PC-3 (cell line): ENCODE results near the gene MTHFD1. TPM values are rescaled to one million over a fixed set of nuclear protein-coding genes. Genes with fewer than 3 reads are reported as not detected.

Experiments used
- ATAC-seq: fragments of 200-7000 bp; cut with Tn5 transposase; 2 replicates; pipeline ENCODE4 v1.9.1; 2020; ENCODE audit warnings: mild to moderate bottlenecking, moderate library complexity
- BruUV-seq: library from RNA; stranded (reverse); fragments of 400-500 nt; replicated peaks from 2 replicates; lab custom pipeline; 2021; lab: Mats Ljungman, UMichigan
- CTCF ChIA-PET: fragments of 300-600 bp; sonication (Branson Sonifier 250); formaldehyde crosslinking; loops from one replicate; lab custom pipeline; 2022; ENCODE audit warnings: antibody characterized with exemption; lab: Charles Lee
- POLR2A ChIA-PET: fragments of 300-600 bp; sonication (Branson Sonifier 250); formaldehyde crosslinking; loops from one replicate; lab custom pipeline; 2022; ENCODE audit warnings: antibody characterized with exemption; ENCODE audit not compliant: unreplicated experiment; lab: Charles Lee
- DNase-seq: peaks from one replicate; pipeline ENCODE4 v3.0.0-alpha.2; 2015
- H2AFZ ChIP-seq: fragments of 300-600 bp; sonication (generic); 2 replicates; pipeline ENCODE4 v1.6.0; 2016; ENCODE audit warnings: antibody characterized with exemption, low read length
- H3F3A ChIP-seq: fragments of 300-600 bp; sonication (generic); one replicate; pipeline ENCODE4 v1.6.0; 2017; ENCODE audit warnings: antibody characterized with exemption, low read length, control low read depth, mild to moderate bottlenecking; ENCODE audit not compliant: unreplicated experiment
- H3K27ac ChIP-seq: fragments of 300-600 bp; sonication (generic); 2 replicates; pipeline ENCODE4 v1.5.1; 2016; ENCODE audit warnings: mild to moderate bottlenecking, low read length
- H3K27me3 ChIP-seq: fragments of 300-600 bp; sonication (generic); 2 replicates; pipeline ENCODE4 v1.6.1; 2016; ENCODE audit warnings: low read length, mixed read lengths
- H3K36me3 ChIP-seq: fragments of 300-600 bp; sonication (generic); 2 replicates; pipeline ENCODE4 v1.6.1; 2016; ENCODE audit warnings: low read depth, mixed run types, low read length, mixed read lengths
- H3K4me1 ChIP-seq: fragments of 300-600 bp; sonication (generic); 2 replicates; pipeline ENCODE4 v1.5.1; 2016; ENCODE audit warnings: low read length; ENCODE audit not compliant: insufficient read depth
- H3K4me2 ChIP-seq: fragments of 300-600 bp; sonication (generic); 2 replicates; pipeline ENCODE4 v1.6.0; 2016; ENCODE audit warnings: low read length
- H3K4me3 ChIP-seq: fragments of 300-600 bp; sonication (generic); 2 replicates; pipeline ENCODE4 v1.5.1; 2016; ENCODE audit warnings: mild to moderate bottlenecking, low read length, mixed read lengths
- H3K79me2 ChIP-seq: fragments of 300-600 bp; sonication (generic); 2 replicates; pipeline ENCODE4 v1.6.1; 2017; ENCODE audit warnings: low read length, mixed read lengths
- H3K9ac ChIP-seq: fragments of 300-600 bp; sonication (generic); 2 replicates; pipeline ENCODE4 v1.6.0; 2016; ENCODE audit warnings: mild to moderate bottlenecking, low read length
- H3K9me2 ChIP-seq: fragments of 300-600 bp; sonication (generic); replicated peaks from 2 replicates; pipeline ENCODE4 v1.6.1; 2016; ENCODE audit warnings: mixed run types, low read length, mixed read lengths
- H3K9me3 ChIP-seq: fragments of 300-600 bp; sonication (generic); 2 replicates; pipeline ENCODE4 v1.6.1; 2016; ENCODE audit warnings: low read length, mixed read lengths
- H4K20me1 ChIP-seq: fragments of 300-600 bp; sonication (generic); 2 replicates; pipeline ENCODE4 v1.6.1; 2016; ENCODE audit warnings: low read length, mixed read lengths
- CTCF ChIP-seq: fragments of 300-600 bp; sonication (generic); conservative IDR thresholded peaks from 2 replicates; pipeline ENCODE4 v1.5.1; 2017; ENCODE audit warnings: antibody characterized with exemption, low read depth, mild to moderate bottlenecking, low read length
- EZH2 ChIP-seq: fragments of 300-600 bp; sonication (generic); IDR thresholded peaks from one replicate; pipeline ENCODE4 v1.6.1; 2017; ENCODE audit warnings: antibody characterized with exemption, mild to moderate bottlenecking, low read length; ENCODE audit not compliant: unreplicated experiment
- EZH2phosphoT487 ChIP-seq: fragments of 300-600 bp; sonication (generic); IDR thresholded peaks from 2 replicates; pipeline ENCODE4 v1.6.1; 2018; ENCODE audit warnings: mild to moderate bottlenecking, antibody characterized with exemption, low read length, borderline replicate concordance
- intact Hi-C: fragments of 100-400 bp; cut with micrococcal nuclease; formaldehyde crosslinking; loops from 2 replicates; pipeline ENCODE4 v1.9.0; 2023
- total RNA-seq: library from RNA; depleted of rRNA; stranded (reverse); fragments of >200 nt; gene quantifications from 2 replicates; pipeline ENCODE4 v1.2.3, GENCODE V29; 2014

Gene MTHFD1
- total RNA-seq, 1 experiment from 2014 or later: 89.3 TPM

DNA sequence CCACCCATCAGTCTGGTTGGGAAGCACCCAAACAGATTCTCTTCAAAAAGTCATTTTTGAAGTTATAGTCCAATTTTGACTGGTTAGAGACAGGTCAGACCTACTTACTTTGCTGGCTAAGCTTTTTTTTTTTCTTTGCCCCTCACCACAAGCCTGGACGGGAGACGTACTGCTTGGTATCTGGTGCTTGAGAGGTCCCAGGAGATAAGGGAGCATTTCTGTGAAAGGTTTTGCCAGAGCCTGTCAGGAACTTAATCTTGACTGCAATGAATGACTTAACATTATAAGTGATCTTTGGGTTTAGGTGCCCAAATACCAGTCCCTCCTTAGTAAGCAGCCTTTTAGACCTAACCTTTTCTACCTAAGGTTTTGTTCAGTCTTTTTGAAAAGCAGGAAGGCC is 6.3 kb downstream of the MTHFD1 start:
- ATAC-seq (no peak), DNase-seq (no peak)
- H3K9me3 ChIP-seq: no peaks in the 10 kb centered on the region
- H3K9me2 ChIP-seq: no peaks in the 10 kb centered on the region
- peaks cover 92% of the 10 kb centered on the region for H3K79me2 ChIP-seq
- no peaks in the 10 kb centered on the region for H3F3A ChIP-seq
- TF ChIP-seq EZH2: no peak
- TF ChIP-seq CTCF: no peak
- TF ChIP-seq EZH2phosphoT487: no peak
- no TSS peak for BruUV-seq
- no peak overlapping the region for H3K4me2 ChIP-seq
- no peaks in the 10 kb centered on the region for H3K27me3 ChIP-seq
- H3K9ac ChIP-seq: no peak overlapping the region
- no peak overlapping the region for H2AFZ ChIP-seq
- intact Hi-C loops: no loop called here
- no peak overlapping the region for H3K4me3 ChIP-seq
- H3K27ac ChIP-seq: no peak overlapping the region
- peaks cover 9% of the 10 kb centered on the region; the same call in 1 of the 2 replicates for H4K20me1 ChIP-seq
- H3K36me3 ChIP-seq: peaks cover 12% of the 10 kb centered on the region
- H3K4me1 ChIP-seq: peaks cover 5% of the 10 kb centered on the region; the same call in 1 of the 2 replicates
- ChIA-PET CTCF (no interaction called here), POLR2A (no interaction called here)

DNA sequence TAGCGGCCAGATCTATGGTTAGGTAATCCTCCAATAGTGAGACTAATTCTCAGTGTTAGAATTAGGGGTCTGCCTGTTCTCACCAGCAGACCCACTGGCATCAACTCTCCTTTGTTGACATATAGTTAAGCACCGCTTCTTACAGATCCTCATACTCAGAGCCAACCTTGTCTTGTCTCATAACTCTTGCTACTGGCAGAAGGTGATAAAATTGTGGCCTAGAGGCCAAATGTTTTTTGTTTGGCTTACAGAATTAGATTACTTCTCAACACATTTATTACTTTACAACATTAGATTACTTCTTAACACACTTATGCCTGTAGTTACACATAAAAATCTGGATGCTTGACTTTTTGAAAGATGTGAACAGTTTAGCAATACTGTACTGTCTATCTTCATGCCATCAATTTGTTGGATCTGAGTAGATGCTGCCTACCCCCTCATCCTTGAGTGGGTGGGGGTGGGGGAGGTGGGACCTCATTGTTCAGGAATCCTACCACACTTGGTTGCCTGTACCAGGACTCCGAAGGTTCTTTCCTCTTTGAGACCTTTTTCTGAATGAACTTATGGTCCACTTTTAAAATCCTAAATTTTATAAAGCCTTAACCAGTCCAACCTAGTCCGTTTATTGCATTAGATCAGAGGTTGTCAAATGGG is 7.0 kb downstream of the MTHFD1 start:
- peaks cover 9% of the 10 kb centered on the region; the same call in 1 of the 2 replicates for H4K20me1 ChIP-seq
- POLR2A ChIA-PET: no interaction called here
- no peak overlapping the region for H3K4me3 ChIP-seq
- no peaks in the 10 kb centered on the region for H3K9me3 ChIP-seq
- H3K27ac ChIP-seq: no peak overlapping the region
- H3K9me2 ChIP-seq: no peaks in the 10 kb centered on the region
- CTCF ChIA-PET: no interaction called here
- no peaks in the 10 kb centered on the region for H3F3A ChIP-seq
- H3K36me3 ChIP-seq: peaks cover 12% of the 10 kb centered on the region
- DNase-seq: no peak
- H3K4me2 ChIP-seq: no peak overlapping the region
- no TSS peak for BruUV-seq
- peak; percentile 27; the same call in 1 of the 2 replicates for ATAC-seq
- intact Hi-C loops: no loop called here
- H3K9ac ChIP-seq: no peak overlapping the region
- H3K79me2 ChIP-seq: peaks cover 86% of the 10 kb centered on the region
- no peak for TF ChIP-seq CTCF
- TF ChIP-seq EZH2phosphoT487: no peak
- no peak for TF ChIP-seq EZH2
- H3K4me1 ChIP-seq: no peaks in the 10 kb centered on the region
- no peak overlapping the region for H2AFZ ChIP-seq
- no peaks in the 10 kb centered on the region for H3K27me3 ChIP-seq

DNA sequence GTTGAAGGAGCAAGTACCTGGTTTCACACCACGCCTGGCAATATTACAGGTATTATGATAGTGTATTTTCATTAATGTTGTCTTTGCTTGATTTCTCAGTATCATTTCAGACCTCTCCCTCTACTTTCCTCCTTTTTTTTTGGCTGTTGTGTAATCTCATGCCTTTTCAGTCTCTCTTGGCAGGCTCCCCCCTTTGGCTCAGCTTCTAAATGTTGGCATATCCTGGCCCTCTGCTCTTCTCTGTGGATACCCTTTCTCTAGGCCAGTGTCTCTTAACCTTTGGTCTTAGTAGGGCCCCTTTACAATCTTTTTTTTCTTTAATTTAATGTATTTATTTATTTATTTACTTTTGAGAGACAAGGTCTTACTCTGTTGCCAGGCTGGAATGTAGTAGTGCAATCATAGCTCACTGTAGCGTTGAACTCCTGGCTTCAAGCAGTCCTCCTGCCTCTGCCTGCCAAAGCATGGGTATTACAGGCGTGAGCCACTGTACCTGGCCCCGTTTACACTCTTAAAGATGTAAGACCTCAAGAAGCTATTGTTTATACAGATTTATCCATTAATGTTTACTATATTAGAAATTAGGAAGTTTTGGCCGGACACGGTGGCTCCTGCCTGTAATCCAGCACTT is 12.8 kb downstream of the MTHFD1 start:
- Histone ChIP-seq H3K4me3 (no peak overlapping the region), H3K9me2 (no peaks in the 10 kb centered on the region), H3K27ac (no peak overlapping the region), H3K9ac (no peak overlapping the region), H3K4me2 (no peak overlapping the region), H3K79me2 (peaks cover 50% of the 10 kb centered on the region), H3K4me1 (no peaks in the 10 kb centered on the region), H3K9me3 (no peaks in the 10 kb centered on the region), H3K27me3 (no peaks in the 10 kb centered on the region), H4K20me1 (no peaks in the 10 kb centered on the region), H3F3A (no peaks in the 10 kb centered on the region), H2AFZ (no peak overlapping the region), H3K36me3 (peaks cover 23% of the 10 kb centered on the region)
- no TSS peak for BruUV-seq
- POLR2A ChIA-PET: no interaction called here
- CTCF ChIA-PET: interaction anchor here (0.6 kb wide), 1 partner anchor 20 kb away, joined by 3 read pairs; no protein-coding TSS in a partner anchor
- TF ChIP-seq EZH2phosphoT487: no peak
- TF ChIP-seq CTCF: no peak
- TF ChIP-seq EZH2: no peak
- intact Hi-C loops: no loop called here
- DNase-seq (no peak), ATAC-seq (no peak)
